Measurements from ENCODE around the gene FAM107B. TPM values are rescaled to one million over a fixed set of nuclear protein-coding genes. Genes with fewer than 3 reads are reported as not detected.
A peak's percentile ranks its signal among the peaks of the same experiment; 100 is the strongest.

The FAM107B gene
- total and polyA plus RNA-seq, 2 experiments from 2014 or later = 3.4 to 5.2 TPM

GRCh38 chr10:14758451-14758850 is 16.2 kb downstream of the FAM107B start:
- no peak overlapping the region for H2AFZ ChIP-seq
- no peak for TF ChIP-seq EZH2phosphoT487 (IDR thresholded peaks at IDR 0.05; ENCODE audit: insufficient read depth, low read depth)
- TF ChIP-seq EZH2 (IDR thresholded peaks at IDR 0.05; ENCODE audit: insufficient read depth, poor library complexity, severe bottlenecking) = no peak
- in situ Hi-C loops (cut with MboI) = no loop called here
- no peak for DNase-seq
- no peaks in the 10 kb centered on the region for H3K36me3 ChIP-seq (ENCODE audit: low read depth)
- H3K79me2 ChIP-seq (ENCODE audit: insufficient read depth) = no peaks in the 10 kb centered on the region
- H3K9ac ChIP-seq = no peak overlapping the region
- H3K27me3 ChIP-seq (replicated peaks; ENCODE audit: insufficient read depth) = peaks cover 22% of the 10 kb centered on the region
- no peaks in the 10 kb centered on the region for H3K9me2 ChIP-seq (ENCODE audit: insufficient read depth)
- no peak overlapping the region for H3K4me3 ChIP-seq
- H3K4me1 ChIP-seq (ENCODE audit: insufficient read depth) = no peaks in the 10 kb centered on the region
- 71 to 74% methylated on average over 9 of the region's 9 CpGs for WGBS, 2 experiments (ENCODE audit: low coverage in 1 of 2, low lambda C conversion rate in 2 of 2, missing lambda C conversion rate in 2 of 2)
- H3K27ac ChIP-seq = no peak overlapping the region
- H3K4me2 ChIP-seq (ENCODE audit: unreplicated experiment) = no peak overlapping the region
- H3K9me3 ChIP-seq (ENCODE audit: low read depth) = no peaks in the 10 kb centered on the region
- H3F3A ChIP-seq (ENCODE audit: insufficient read depth) = no peaks in the 10 kb centered on the region
- no peaks in the 10 kb centered on the region for H4K20me1 ChIP-seq (ENCODE audit: insufficient read depth)

- Histone ChIP-seq H3K4me3 (no peak overlapping the region), H3K9me3 (ENCODE audit: low read depth) (no peaks in the 10 kb centered on the region), H4K20me1 (ENCODE audit: insufficient read depth) (no peaks in the 10 kb centered on the region), H3F3A (ENCODE audit: insufficient read depth) (no peaks in the 10 kb centered on the region), H3K79me2 (ENCODE audit: insufficient read depth) (no peaks in the 10 kb centered on the region), H3K9ac (no peak overlapping the region), H3K27ac (no peak overlapping the region), H2AFZ (no peak overlapping the region), H3K36me3 (ENCODE audit: low read depth) (no peaks in the 10 kb centered on the region), H3K4me2 (ENCODE audit: unreplicated experiment) (no peak overlapping the region), H3K4me1 (ENCODE audit: insufficient read depth) (no peaks in the 10 kb centered on the region), H3K9me2 (ENCODE audit: insufficient read depth) (no peaks in the 10 kb centered on the region), H3K27me3 (replicated peaks; ENCODE audit: insufficient read depth) (peaks cover 26% of the 10 kb centered on the region)
- in situ Hi-C loops (cut with MboI) = no loop called here
- no peak for DNase-seq
- WGBS, 2 experiments (ENCODE audit: low coverage in 1 of 2, low lambda C conversion rate in 2 of 2, missing lambda C conversion rate in 2 of 2) = 75 to 76% methylated on average over 7 of the region's 7 CpGs
- TF ChIP-seq EZH2 (IDR thresholded peaks at IDR 0.05; ENCODE audit: insufficient read depth, poor library complexity, severe bottlenecking) (no peak), EZH2phosphoT487 (IDR thresholded peaks at IDR 0.05; ENCODE audit: insufficient read depth, low read depth) (no peak)
Observed at GRCh38 chr10:14757986-14758385, 16.7 kb downstream of the FAM107B start.

- Histone ChIP-seq H3K27ac (no peak overlapping the region), H2AFZ (no peak overlapping the region), H3K36me3 (ENCODE audit: low read depth) (no peaks in the 10 kb centered on the region), H3K9me3 (ENCODE audit: low read depth) (no peaks in the 10 kb centered on the region), H3K79me2 (ENCODE audit: insufficient read depth) (no peaks in the 10 kb centered on the region), H3K9ac (no peak overlapping the region), H3K4me1 (ENCODE audit: insufficient read depth) (no peaks in the 10 kb centered on the region), H3K27me3 (replicated peaks; ENCODE audit: insufficient read depth) (peaks cover 32% of the 10 kb centered on the region), H4K20me1 (ENCODE audit: insufficient read depth) (no peaks in the 10 kb centered on the region), H3K4me2 (ENCODE audit: unreplicated experiment) (no peak overlapping the region), H3F3A (ENCODE audit: insufficient read depth) (no peaks in the 10 kb centered on the region), H3K9me2 (ENCODE audit: insufficient read depth) (no peaks in the 10 kb centered on the region), H3K4me3 (no peak overlapping the region)
- WGBS, 2 experiments (ENCODE audit: low coverage in 1 of 2, low lambda C conversion rate in 2 of 2, missing lambda C conversion rate in 2 of 2) = 81 to 84% methylated on average over 6 of the region's 6 CpGs
- DNase-seq = no peak
- in situ Hi-C loops (cut with MboI) = no loop called here
- TF ChIP-seq EZH2 (IDR thresholded peaks at IDR 0.05; ENCODE audit: insufficient read depth, poor library complexity, severe bottlenecking) (no peak), EZH2phosphoT487 (IDR thresholded peaks at IDR 0.05; ENCODE audit: insufficient read depth, low read depth) (no peak)
Observed at GRCh38 chr10:14757394-14757793, 17.3 kb downstream of the FAM107B start.

- Histone ChIP-seq H3K27me3 (replicated peaks; ENCODE audit: insufficient read depth) (peaks cover 42% of the 10 kb centered on the region), H4K20me1 (ENCODE audit: insufficient read depth) (no peaks in the 10 kb centered on the region), H3K9me2 (ENCODE audit: insufficient read depth) (no peaks in the 10 kb centered on the region), H3F3A (ENCODE audit: insufficient read depth) (no peaks in the 10 kb centered on the region), H3K9ac (no peak overlapping the region), H2AFZ (no peak overlapping the region), H3K36me3 (ENCODE audit: low read depth) (no peaks in the 10 kb centered on the region), H3K79me2 (ENCODE audit: insufficient read depth) (no peaks in the 10 kb centered on the region), H3K9me3 (ENCODE audit: low read depth) (no peaks in the 10 kb centered on the region), H3K4me2 (ENCODE audit: unreplicated experiment) (no peak overlapping the region), H3K4me3 (no peak overlapping the region), H3K27ac (no peak overlapping the region), H3K4me1 (ENCODE audit: insufficient read depth) (no peaks in the 10 kb centered on the region)
- no peak for DNase-seq
- in situ Hi-C loops (cut with MboI) = no loop called here
- TF ChIP-seq EZH2 (IDR thresholded peaks at IDR 0.05; ENCODE audit: insufficient read depth, poor library complexity, severe bottlenecking) = no peak
- no peak for TF ChIP-seq EZH2phosphoT487 (IDR thresholded peaks at IDR 0.05; ENCODE audit: insufficient read depth, low read depth)
- 0 to 2% methylated on average over 1 of the region's 1 CpG for WGBS, 2 experiments (ENCODE audit: low coverage in 1 of 2, low lambda C conversion rate in 2 of 2, missing lambda C conversion rate in 2 of 2)
Observed at GRCh38 chr10:14753441-14753840, 21.3 kb downstream of the FAM107B start.

GRCh38 chr10:14751921-14752320 is 22.8 kb downstream of the FAM107B start:
- Histone ChIP-seq H2AFZ (peak overlapping the region; percentile 57; the same call in 1 of the 2 replicates), H3K4me1 (ENCODE audit: insufficient read depth) (no peaks in the 10 kb centered on the region), H3K9me3 (ENCODE audit: low read depth) (no peaks in the 10 kb centered on the region), H4K20me1 (ENCODE audit: insufficient read depth) (no peaks in the 10 kb centered on the region), H3K9ac (no peak overlapping the region), H3K36me3 (ENCODE audit: low read depth) (no peaks in the 10 kb centered on the region), H3K4me3 (no peak overlapping the region), H3K27ac (no peak overlapping the region), H3F3A (ENCODE audit: insufficient read depth) (no peaks in the 10 kb centered on the region), H3K4me2 (ENCODE audit: unreplicated experiment) (no peak overlapping the region), H3K27me3 (replicated peaks; ENCODE audit: insufficient read depth) (peaks cover 42% of the 10 kb centered on the region), H3K79me2 (ENCODE audit: insufficient read depth) (no peaks in the 10 kb centered on the region), H3K9me2 (ENCODE audit: insufficient read depth) (no peaks in the 10 kb centered on the region)
- peak; percentile 48 for DNase-seq
- in situ Hi-C loops (cut with MboI) = no loop called here
- 0 to 7% methylated on average over 1 of the region's 1 CpG for WGBS, 2 experiments (ENCODE audit: low coverage in 1 of 2, low lambda C conversion rate in 2 of 2, missing lambda C conversion rate in 2 of 2)
- no peak for TF ChIP-seq EZH2 (IDR thresholded peaks at IDR 0.05; ENCODE audit: insufficient read depth, poor library complexity, severe bottlenecking)
- TF ChIP-seq EZH2phosphoT487 (IDR thresholded peaks at IDR 0.05; ENCODE audit: insufficient read depth, low read depth) = no peak

Measured in GM23248 (cell line).